Omental fat pad (tissue), 4 donors: ENCODE results near the gene C6. TPM values are rescaled to one million over a fixed set of nuclear protein-coding genes. Genes with fewer than 3 reads are reported as not detected.

Experiments
- ATAC-seq: fragments of 150-250 bp; one replicate; pipeline ENCODE4 v1.9.1; 2016; ENCODE audit warnings: mild to moderate bottlenecking, moderate library complexity; ENCODE audit not compliant: low FRiP score
- DNase-seq: peaks from one replicate; pipeline ENCODE4 v3.0.0-alpha.2; 2019; ENCODE audit warnings: low spot score
- total RNA-seq, 4 donors: library from RNA; depleted of rRNA; stranded (reverse); fragments of >200 nt; gene quantifications; one replicate each; pipeline ENCODE4 v1.1.0, GENCODE V29; 2016
- TF ChIP-seq, protein P1 (sequence below), 3 donors: fragments of 450-650 bp; IDR thresholded peaks; one replicate each; pipeline ENCODE4 v1.5.1; 2016 to 2017; ENCODE audit warnings: antibody characterized with exemption in 3 of 3, mild to moderate bottlenecking in 3 of 3, moderate library complexity in 2 of 3

Gene C6
- total RNA-seq, 4 donors from 2014 or later = 9.4 to 27.9 (median 15.4) TPM

GRCh38 chr5:41161271-41161670, 52.1 kb downstream of the C6 start:
- TF ChIP-seq, protein P1, sequence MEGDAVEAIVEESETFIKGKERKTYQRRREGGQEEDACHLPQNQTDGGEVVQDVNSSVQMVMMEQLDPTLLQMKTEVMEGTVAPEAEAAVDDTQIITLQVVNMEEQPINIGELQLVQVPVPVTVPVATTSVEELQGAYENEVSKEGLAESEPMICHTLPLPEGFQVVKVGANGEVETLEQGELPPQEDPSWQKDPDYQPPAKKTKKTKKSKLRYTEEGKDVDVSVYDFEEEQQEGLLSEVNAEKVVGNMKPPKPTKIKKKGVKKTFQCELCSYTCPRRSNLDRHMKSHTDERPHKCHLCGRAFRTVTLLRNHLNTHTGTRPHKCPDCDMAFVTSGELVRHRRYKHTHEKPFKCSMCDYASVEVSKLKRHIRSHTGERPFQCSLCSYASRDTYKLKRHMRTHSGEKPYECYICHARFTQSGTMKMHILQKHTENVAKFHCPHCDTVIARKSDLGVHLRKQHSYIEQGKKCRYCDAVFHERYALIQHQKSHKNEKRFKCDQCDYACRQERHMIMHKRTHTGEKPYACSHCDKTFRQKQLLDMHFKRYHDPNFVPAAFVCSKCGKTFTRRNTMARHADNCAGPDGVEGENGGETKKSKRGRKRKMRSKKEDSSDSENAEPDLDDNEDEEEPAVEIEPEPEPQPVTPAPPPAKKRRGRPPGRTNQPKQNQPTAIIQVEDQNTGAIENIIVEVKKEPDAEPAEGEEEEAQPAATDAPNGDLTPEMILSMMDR (IDR thresholded peaks at IDR 0.05) = no peak
- ATAC-seq (no peak), DNase-seq (no peak)

DNA sequence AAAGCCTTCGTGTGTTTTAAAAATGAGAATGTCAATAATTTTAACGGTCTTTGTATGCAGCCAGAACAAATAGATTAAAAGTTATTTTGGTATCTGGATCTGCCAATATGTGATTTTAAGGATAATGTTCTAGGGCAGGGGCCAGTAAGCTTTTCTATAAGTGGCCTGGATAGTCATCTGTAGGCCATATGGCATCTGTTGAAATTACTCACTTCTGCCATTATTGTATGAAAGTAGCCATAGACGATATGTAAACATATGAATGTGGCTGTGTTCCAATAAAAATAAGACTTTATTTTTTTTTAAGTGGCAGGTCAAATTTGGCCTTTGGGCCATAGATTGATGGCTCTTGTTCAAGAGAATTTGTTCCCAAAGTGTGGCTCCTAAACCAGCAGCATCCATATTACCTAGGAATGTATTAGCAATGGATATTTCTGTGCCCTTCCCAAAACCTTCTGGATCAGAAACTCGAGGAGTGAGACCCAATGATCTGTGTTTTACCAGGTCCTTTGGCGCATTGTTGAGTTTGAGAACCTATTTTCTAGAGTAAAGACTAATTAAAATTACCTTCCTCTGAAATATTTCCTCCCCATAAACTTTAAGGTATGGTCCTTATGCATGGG, 55.9 kb downstream of the C6 start:
- TF ChIP-seq, protein P1 (IDR thresholded peaks at IDR 0.05) = no peak
- DNase-seq (no peak), ATAC-seq (no peak)

DNA sequence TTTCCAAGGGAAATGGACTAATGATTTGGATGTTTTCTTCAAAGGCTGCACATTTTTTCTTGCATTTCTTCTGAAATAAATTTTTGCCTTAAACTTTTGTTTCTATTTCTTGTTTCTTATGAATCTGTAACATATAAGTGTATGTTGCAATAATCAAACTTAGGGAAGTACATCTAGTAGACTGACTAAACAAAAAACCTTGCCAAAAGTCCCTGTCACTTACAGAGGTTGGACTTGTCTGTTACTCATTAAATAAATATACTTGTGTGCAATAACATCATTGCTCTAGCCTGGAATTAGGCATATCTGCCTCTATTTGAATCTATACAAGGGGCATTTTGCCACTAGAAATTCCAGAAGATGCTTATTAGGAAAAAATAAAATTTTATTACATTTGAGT, 56.6 kb downstream of the C6 start:
- DNase-seq (no peak), ATAC-seq (no peak)
- TF ChIP-seq, protein P1 (IDR thresholded peaks at IDR 0.05) = no peak

- no peak for ATAC-seq
- DNase-seq = no peak
- TF ChIP-seq, protein P1 (IDR thresholded peaks at IDR 0.05) = no peak
Observed at GRCh38 chr5:41154491-41154890, 58.8 kb downstream of the C6 start.

DNA sequence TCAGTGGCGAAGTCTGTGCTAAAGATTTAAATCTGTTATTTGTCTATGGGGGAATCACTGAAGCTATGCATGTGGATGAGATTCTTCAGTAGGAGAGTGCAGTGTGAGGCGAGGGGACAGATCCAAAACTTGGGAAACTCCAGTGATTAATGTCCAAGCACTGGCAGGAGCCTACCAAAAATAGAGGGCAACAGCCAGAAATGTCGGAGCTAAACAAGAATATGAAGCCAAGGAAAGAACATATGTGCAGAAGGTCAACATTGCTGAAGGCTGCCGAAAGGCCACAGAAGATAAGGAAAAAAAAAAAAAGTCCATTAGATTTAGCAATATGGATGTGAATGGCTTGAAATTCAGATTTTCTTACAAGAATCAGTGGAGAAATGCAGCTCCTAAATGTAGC, 61.8 kb downstream of the C6 start:
- TF ChIP-seq, protein P1 (IDR thresholded peaks at IDR 0.05) = no peak
- no peak for DNase-seq

GRCh38 chr5:41148448-41148847, 64.9 kb downstream of the C6 start:
- TF ChIP-seq, protein P1 (IDR thresholded peaks at IDR 0.05) = no peak
- DNase-seq (no peak), ATAC-seq (no peak)

More for the DNA sequence above, 61.8 kb downstream of the C6 start:
- ATAC-seq = no peak

DNA sequence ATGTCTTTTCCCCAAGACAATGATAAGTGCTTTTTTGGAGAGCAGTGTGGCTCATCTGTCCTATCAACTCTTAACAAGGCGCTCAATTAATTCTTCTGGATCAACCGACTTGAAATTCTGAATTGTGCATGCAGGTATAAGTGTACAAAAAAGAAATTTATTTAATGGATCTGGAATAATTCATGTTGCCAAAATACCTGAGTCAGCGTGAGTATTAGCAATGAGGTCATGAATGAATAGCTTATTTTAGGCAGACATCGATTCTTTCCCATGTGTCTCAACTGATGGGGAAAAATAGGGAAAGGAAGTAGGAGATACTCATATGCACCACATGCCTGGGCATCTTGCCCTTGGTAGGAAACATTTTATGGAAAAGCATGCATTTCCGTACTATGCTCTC, 68.0 kb downstream of the C6 start:
- no peak for DNase-seq
- TF ChIP-seq, protein P1 (IDR thresholded peaks at IDR 0.05) = no peak

More for the DNA sequence above, 68.0 kb downstream of the C6 start:
- ATAC-seq = no peak
